ENCODE data around the gene HPSE2. TPM values are rescaled to one million over a fixed set of nuclear protein-coding genes. Genes with fewer than 3 reads are reported as not detected.

The HPSE2 gene
- total and polyA plus RNA-seq, 2 of the 13 experiments (the other 11 are each of a cell fraction or from before 2014, with no cell fraction given) = 0.01 TPM; not detected in 1

- Histone ChIP-seq H4K20me1 (ENCODE audit: insufficient read depth, low read length) (no peaks in the 10 kb centered on the region), H3K9me3 (ENCODE audit: low read length) (no peaks in the 10 kb centered on the region), H3K4me1 (ENCODE audit: insufficient read depth, low read length) (no peaks in the 10 kb centered on the region), H3K4me3 (replicated peaks in 1 of 3; ENCODE audit: insufficient read depth in 1 of 3, low read depth in 2 of 3, low read length in 3 of 3) (no peak overlapping the region), H3K4me2 (ENCODE audit: low read depth, low read length) (no peak overlapping the region), H3K36me3 (replicated peaks in 1 of 2; ENCODE audit: control insufficient read depth in 1 of 2, insufficient read depth in 2 of 2, low read length in 2 of 2) (no peaks in the 10 kb centered on the region), H3K79me2 (ENCODE audit: insufficient read depth, low read length) (no peaks in the 10 kb centered on the region), H2AFZ (ENCODE audit: low read length) (no peak overlapping the region), H3K27me3 (ENCODE audit: control insufficient read depth in 1 of 2, insufficient read depth in 2 of 2, low read length in 2 of 2) (peaks cover 0 to 2% of the 10 kb centered on the region in 2 experiments; a peak in 1 of 5 replicates), H3K27ac (ENCODE audit: extremely low read length, insufficient read depth, low read length) (no peak overlapping the region), H3K9ac (ENCODE audit: insufficient read depth, low read depth, low read length) (no peak overlapping the region)
- no TSS peak for BruUV-seq (replicated peaks)
- no peak for ATAC-seq
- ChIA-PET POLR2A (no interaction called here), CTCF (ENCODE audit: low intra/inter-chr PET ratio, low total read pairs) (no interaction called here)
- in situ Hi-C loops (cut with HindIII; ENCODE audit: extremely low pct_ligation_motif_present, low pct_unique_long_range_greater_than_20kb) = no loop called here
- 27% methylated on average over 4 of the region's 5 CpGs for WGBS (ENCODE audit: low lambda C conversion rate)
- no peak for DNase-seq (ENCODE audit: low spot score)
- FAIRE-seq = no peak
- TF ChIP-seq ZNF850 (CRISPR knock-in tag; conservative IDR thresholded peaks at IDR 0.05) = no peak
- TF ChIP-seq KDM2A (CRISPR knock-in tag; IDR thresholded peaks at IDR 0.05; ENCODE audit: borderline replicate concordance, low read depth) = no peak
- no peak for TF ChIP-seq MTF2 (CRISPR knock-in tag; IDR thresholded peaks at IDR 0.05; ENCODE audit: borderline replicate concordance)
- no peak for TF ChIP-seq GZF1 (CRISPR knock-in tag; IDR thresholded peaks at IDR 0.05)
- TF ChIP-seq ZNF263 (CRISPR knock-in tag; IDR thresholded peaks at IDR 0.05) = no peak
- TF ChIP-seq ETV5 (CRISPR knock-in tag; IDR thresholded peaks at IDR 0.05; ENCODE audit: borderline replicate concordance) = no peak
- TF ChIP-seq DBP (CRISPR knock-in tag; IDR thresholded peaks at IDR 0.05; ENCODE audit: not compliant biosample characterization) = no peak
- TF ChIP-seq RFXANK (CRISPR knock-in tag; IDR thresholded peaks at IDR 0.05) = no peak
- TF ChIP-seq NFE2L2 (IDR thresholded peaks at IDR 0.05; ENCODE audit: low read length) = no peak
- TF ChIP-seq KMT2A (CRISPR knock-in tag; IDR thresholded peaks at IDR 0.05) = no peak
- TF ChIP-seq, protein P1, sequence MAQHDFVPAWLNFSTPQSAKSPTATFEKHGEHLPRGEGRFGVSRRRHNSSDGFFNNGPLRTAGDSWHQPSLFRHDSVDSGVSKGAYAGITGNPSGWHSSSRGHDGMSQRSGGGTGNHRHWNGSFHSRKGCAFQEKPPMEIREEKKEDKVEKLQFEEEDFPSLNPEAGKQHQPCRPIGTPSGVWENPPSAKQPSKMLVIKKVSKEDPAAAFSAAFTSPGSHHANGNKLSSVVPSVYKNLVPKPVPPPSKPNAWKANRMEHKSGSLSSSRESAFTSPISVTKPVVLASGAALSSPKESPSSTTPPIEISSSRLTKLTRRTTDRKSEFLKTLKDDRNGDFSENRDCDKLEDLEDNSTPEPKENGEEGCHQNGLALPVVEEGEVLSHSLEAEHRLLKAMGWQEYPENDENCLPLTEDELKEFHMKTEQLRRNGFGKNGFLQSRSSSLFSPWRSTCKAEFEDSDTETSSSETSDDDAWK (CRISPR knock-in tag; IDR thresholded peaks at IDR 0.05) = no peak
- no peak for TF ChIP-seq ZNF644 (CRISPR knock-in tag; IDR thresholded peaks at IDR 0.05; ENCODE audit: low read depth)
- TF ChIP-seq ZBTB1 (CRISPR knock-in tag; IDR thresholded peaks at IDR 0.05; ENCODE audit: borderline replicate concordance) = no peak
- no peak for TF ChIP-seq SIN3B (IDR thresholded peaks at IDR 0.05; ENCODE audit: low read length)
- intact Hi-C loops (cut with micrococcal nuclease; ENCODE audit: unreplicated experiment) = no loop called here
Measured at GRCh38 chr10:98610836-98611235, 624.8 kb downstream of the HPSE2 start.
